SK-N-SH (cell line): ENCODE measurements around the gene EP400. TPM values are rescaled to one million over a fixed set of nuclear protein-coding genes. Genes with fewer than 3 reads are reported as not detected.

Source experiments
- CTCF ChIA-PET: fragments of 300-600, 350-600 bp; formaldehyde crosslinking; extraction: SDS; loops from one replicate; lab custom pipeline; 2021; lab: Yijun Ruan, JAX
- POLR2A ChIA-PET: fragments of 350-600 bp; sonication (Branson Sonifier 250); formaldehyde crosslinking; extraction: SDS; loops from one replicate; lab custom pipeline; 2020; ENCODE audit warnings: antibody characterized with exemption, inconsistent platforms; lab: Yijun Ruan, JAX
- DNase-seq: peaks from one replicate; pipeline ENCODE4 v3.0.0; 2012
- H2AFZ ChIP-seq: fragments of 200-600 bp; sonication (generic); 2 replicates; pipeline ENCODE4 v1.8.1; 2016; ENCODE audit warnings: antibody characterized with exemption, mild to moderate bottlenecking, low read depth
- H3F3A ChIP-seq: fragments of 200-600 bp; sonication (generic); replicated peaks from 2 replicates; pipeline ENCODE3; 2016; ENCODE audit warnings: antibody characterized with exemption, mild to moderate bottlenecking; ENCODE audit not compliant: insufficient read depth
- H3K27ac ChIP-seq, 2 experiments: fragments of 200-500 bp in 1 of 2; fragments of 200-600 bp in 1 of 2; sonication (Bioruptor generic) in 1 of 2; sonication (generic), shearing (Covaris generic) in 1 of 2; 2 replicates each; pipeline versions ENCODE4 v1.5.1 to v1.6.1; 2014 to 2016; ENCODE audit warnings: low read depth in 2 of 2, inconsistent platforms in 1 of 2, low read length in 1 of 2, mild to moderate bottlenecking in 1 of 2, mixed read lengths in 1 of 2
- H3K27me3 ChIP-seq: fragments of 200-600 bp; sonication (generic), shearing (Covaris generic); 2 replicates; pipeline ENCODE4 v1.6.1; 2016; ENCODE audit warnings: mixed run types; ENCODE audit not compliant: insufficient read depth
- H3K36me3 ChIP-seq, 2 experiments: fragments of 200-500 bp in 1 of 2; fragments of 200-600 bp in 1 of 2; sonication (Bioruptor generic) in 1 of 2; sonication (generic) in 1 of 2; replicated peaks in 1 of 2; 2 replicates each; pipeline versions ENCODE3 to v1.5.1; 2014 to 2016; ENCODE audit warnings: low read length in 1 of 2, mild to moderate bottlenecking in 1 of 2; ENCODE audit not compliant: insufficient read depth in 2 of 2, control insufficient read depth in 1 of 2
- H3K4me1 ChIP-seq, 2 experiments: fragments of 200-500 bp in 1 of 2; fragments of 200-600 bp in 1 of 2; sonication (Bioruptor generic) in 1 of 2; sonication (generic), shearing (Covaris generic) in 1 of 2; 2 replicates each; pipeline versions ENCODE4 v1.5.1 to v1.6.1; 2014 to 2016; ENCODE audit warnings: low read depth in 1 of 2, low read length in 1 of 2, mixed run types in 1 of 2; ENCODE audit not compliant: insufficient read depth in 2 of 2, control insufficient read depth in 1 of 2
- H3K4me2 ChIP-seq: fragments of 200-600 bp; sonication (generic), shearing (Covaris generic); 2 replicates; pipeline ENCODE4 v1.6.1; 2017; ENCODE audit warnings: mixed run types
- H3K4me3 ChIP-seq, 2 experiments: fragments of 200-500 bp in 1 of 2; fragments of 200-600 bp in 1 of 2; sonication (Bioruptor generic) in 1 of 2; sonication (generic), shearing (Covaris generic) in 1 of 2; 2 replicates each; pipeline versions ENCODE4 v1.5.1 to v1.8.1; 2014 to 2016; ENCODE audit warnings: low read depth in 2 of 2, inconsistent platforms in 1 of 2, low read length in 1 of 2, mild to moderate bottlenecking in 1 of 2, mixed read lengths in 1 of 2, moderate library complexity in 1 of 2
- H3K79me2 ChIP-seq: fragments of 200-600 bp; sonication (generic); 2 replicates; pipeline ENCODE4 v1.8.1; 2017; ENCODE audit warnings: mild to moderate bottlenecking; ENCODE audit not compliant: insufficient read depth
- H3K9ac ChIP-seq: fragments of 200-600 bp; sonication (generic); 2 replicates; pipeline ENCODE4 v1.6.1; 2017; ENCODE audit warnings: mixed run types
- H3K9me2 ChIP-seq: fragments of 200-600 bp; sonication (generic); 2 replicates; pipeline ENCODE4 v1.6.1; 2017; ENCODE audit warnings: mixed run types
- H3K9me3 ChIP-seq: fragments of 200-600 bp; sonication (generic); 2 replicates; pipeline ENCODE4 v1.6.1; 2017; ENCODE audit warnings: mixed run types, mild to moderate bottlenecking, moderate library complexity
- H4K20me1 ChIP-seq: fragments of 200-600 bp; sonication (generic); 2 replicates; pipeline ENCODE4 v1.6.1; 2017; ENCODE audit warnings: mild to moderate bottlenecking, mixed run types; ENCODE audit not compliant: insufficient read depth
- ELF1 ChIP-seq: IDR thresholded peaks from 2 replicates; pipeline ENCODE4 v1.4.0; 2012
- EP300 ChIP-seq, 2 experiments: IDR thresholded peaks; 2 replicates each; pipeline versions ENCODE4 v1.4.0 to v1.6.1; 2012; ENCODE audit warnings: borderline replicate concordance in 1 of 2, low read depth in 1 of 2, low read length in 1 of 2
- FOXJ3 ChIP-seq: sonication (generic); formaldehyde crosslinking; IDR thresholded peaks from 2 replicates; pipeline ENCODE4 v1.5.1; 2020; ENCODE audit warnings: mild to moderate bottlenecking, missing genetic modification reagents
- JUND ChIP-seq: IDR thresholded peaks from 2 replicates; pipeline ENCODE4 v1.4.0; 2012
- MEF2A ChIP-seq: IDR thresholded peaks from 2 replicates; pipeline ENCODE4 v1.4.0; 2012; ENCODE audit warnings: low read depth, borderline replicate concordance
- MXI1 ChIP-seq: IDR thresholded peaks from 2 replicates; pipeline ENCODE4 v1.6.1; 2012; ENCODE audit warnings: mild to moderate bottlenecking, low read depth, low read length, improper control_type of control experiment
- NRF1 ChIP-seq: IDR thresholded peaks from 2 replicates; pipeline ENCODE4 v1.6.1; 2012; ENCODE audit warnings: low read depth, mild to moderate bottlenecking, low read length
- RAD21 ChIP-seq: IDR thresholded peaks from 2 replicates; pipeline ENCODE4 v1.6.1; 2012; ENCODE audit warnings: mild to moderate bottlenecking, low read length
- RCOR1 ChIP-seq: fragments of 150-350 bp; IDR thresholded peaks from 2 replicates; pipeline ENCODE4 v1.6.1; 2017; ENCODE audit warnings: antibody characterized with exemption, low read length
- SIN3A ChIP-seq: IDR thresholded peaks from 2 replicates; pipeline ENCODE4 v1.6.1; 2012; ENCODE audit warnings: low read depth, mild to moderate bottlenecking, low read length, moderate library complexity, borderline replicate concordance
- SMC3 ChIP-seq: IDR thresholded peaks from 2 replicates; pipeline ENCODE4 v1.6.1; 2012; ENCODE audit warnings: low read depth, low read length, improper control_type of control experiment
- TAF1 ChIP-seq: IDR thresholded peaks from 2 replicates; pipeline ENCODE4 v1.6.1; 2012; ENCODE audit warnings: low read depth, mild to moderate bottlenecking, low read length, moderate library complexity, borderline replicate concordance
- TCF12 ChIP-seq: IDR thresholded peaks from 2 replicates; pipeline ENCODE4 v1.4.0; 2012
- TEAD4 ChIP-seq: IDR thresholded peaks from 2 replicates; pipeline ENCODE4 v1.4.0; 2012; ENCODE audit warnings: mild to moderate bottlenecking, borderline replicate concordance; ENCODE audit not compliant: insufficient read depth
- WGBS: methylation state at CpG from one replicate; pipeline ENCODE4 v1.1.6; 2017; ENCODE audit warnings: low lambda C conversion rate; 5-methylcytosine and 5-hydroxymethylcytosine counted together
- polyA plus RNA-seq, 3 experiments: library from polyadenylated mRNA; depleted of rRNA; stranded (reverse); fragments of >200 nt; gene quantifications; 2 replicates each; pipeline ENCODE4 v1.2.3, GENCODE V29; 2012
- TF ChIP-seq, protein P1 (sequence below): IDR thresholded peaks from 2 replicates; pipeline ENCODE4 v1.4.0; 2012; ENCODE audit warnings: low read depth, borderline replicate concordance
- TF ChIP-seq, protein P2 (sequence below): IDR thresholded peaks from 2 replicates; pipeline ENCODE4; 2012
- TF ChIP-seq, protein P3 (sequence below): fragments of 200-600 bp; sonication (generic); IDR thresholded peaks from 2 replicates; pipeline ENCODE4 v1.6.1; 2017; ENCODE audit warnings: antibody characterized with exemption, mild to moderate bottlenecking, moderate library complexity
- TF ChIP-seq, protein P4 (sequence below): fragments of 150-350 bp; IDR thresholded peaks from 2 replicates; pipeline ENCODE4 v1.6.1; 2016; ENCODE audit warnings: mild to moderate bottlenecking, low read depth, low read length
- TF ChIP-seq, protein P5 (sequence below): fragments of 150-350 bp; IDR thresholded peaks from 2 replicates; pipeline ENCODE4 v1.6.1; 2017; ENCODE audit warnings: antibody characterized with exemption, low read length, low read depth, borderline replicate concordance
- TF ChIP-seq, protein P6 (sequence below): IDR thresholded peaks from 2 replicates; pipeline ENCODE4 v1.4.0; 2012; ENCODE audit warnings: low read depth, borderline replicate concordance

Gene EP400
- polyA plus RNA-seq, 1 of the 3 experiments (the other 2 are of a cell fraction) = 7.0 TPM

DNA sequence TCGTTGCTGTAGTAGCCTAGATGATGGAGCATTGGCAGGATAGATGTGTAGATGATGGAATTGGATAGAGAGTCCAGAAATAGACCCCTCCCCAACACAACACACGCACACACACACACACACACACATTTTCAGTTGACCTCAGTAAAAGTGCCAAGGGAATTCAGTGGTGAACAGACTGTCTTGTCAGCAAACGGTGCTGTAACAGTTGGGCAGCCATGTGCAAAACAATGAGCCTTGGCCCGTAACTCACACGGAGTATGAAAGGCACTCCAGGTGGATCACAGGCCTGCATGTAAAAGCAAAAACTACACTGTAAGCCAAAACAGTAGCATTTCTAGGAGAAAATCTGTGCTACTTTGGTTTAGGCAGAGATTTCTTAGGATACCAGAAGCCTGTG lies 106.6 kb downstream of the EP400 start:
- H3K9me2 ChIP-seq = no peaks in the 10 kb centered on the region

DNA sequence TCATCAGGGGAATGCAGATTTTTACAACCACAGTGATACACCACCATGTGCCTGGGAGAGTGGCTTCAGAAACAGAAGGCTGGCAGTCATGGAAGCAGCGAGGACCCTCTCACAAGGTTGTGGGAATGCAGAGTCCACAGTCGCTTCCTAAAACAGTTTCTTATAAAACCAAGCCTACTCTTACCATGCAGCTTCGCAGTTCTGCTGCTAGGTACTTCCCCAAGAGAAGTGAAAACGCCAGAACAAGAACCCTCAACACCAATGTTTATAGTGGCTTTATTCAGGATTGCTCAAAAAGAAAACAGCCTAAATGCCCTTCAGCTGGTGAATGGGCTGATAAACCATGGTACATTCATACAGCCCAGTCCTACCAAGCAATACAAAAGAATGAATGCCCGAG lies 107.2 kb downstream of the EP400 start:
- peaks cover 42 to 55% of the 10 kb centered on the region in 2 experiments for H3K36me3 ChIP-seq
- H3F3A ChIP-seq = no peaks in the 10 kb centered on the region
- WGBS = 97% methylated on average over 5 of the region's 5 CpGs
- TF ChIP-seq FOXJ3 (CRISPR knock-in tag) (no peak), MEF2A (no peak), NRF1 (no peak)
- TF ChIP-seq, protein P1, sequence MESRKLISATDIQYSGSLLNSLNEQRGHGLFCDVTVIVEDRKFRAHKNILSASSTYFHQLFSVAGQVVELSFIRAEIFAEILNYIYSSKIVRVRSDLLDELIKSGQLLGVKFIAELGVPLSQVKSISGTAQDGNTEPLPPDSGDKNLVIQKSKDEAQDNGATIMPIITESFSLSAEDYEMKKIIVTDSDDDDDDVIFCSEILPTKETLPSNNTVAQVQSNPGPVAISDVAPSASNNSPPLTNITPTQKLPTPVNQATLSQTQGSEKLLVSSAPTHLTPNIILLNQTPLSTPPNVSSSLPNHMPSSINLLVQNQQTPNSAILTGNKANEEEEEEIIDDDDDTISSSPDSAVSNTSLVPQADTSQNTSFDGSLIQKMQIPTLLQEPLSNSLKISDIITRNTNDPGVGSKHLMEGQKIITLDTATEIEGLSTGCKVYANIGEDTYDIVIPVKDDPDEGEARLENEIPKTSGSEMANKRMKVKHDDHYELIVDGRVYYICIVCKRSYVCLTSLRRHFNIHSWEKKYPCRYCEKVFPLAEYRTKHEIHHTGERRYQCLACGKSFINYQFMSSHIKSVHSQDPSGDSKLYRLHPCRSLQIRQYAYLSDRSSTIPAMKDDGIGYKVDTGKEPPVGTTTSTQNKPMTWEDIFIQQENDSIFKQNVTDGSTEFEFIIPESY = no peak
- TF ChIP-seq, protein P2, sequence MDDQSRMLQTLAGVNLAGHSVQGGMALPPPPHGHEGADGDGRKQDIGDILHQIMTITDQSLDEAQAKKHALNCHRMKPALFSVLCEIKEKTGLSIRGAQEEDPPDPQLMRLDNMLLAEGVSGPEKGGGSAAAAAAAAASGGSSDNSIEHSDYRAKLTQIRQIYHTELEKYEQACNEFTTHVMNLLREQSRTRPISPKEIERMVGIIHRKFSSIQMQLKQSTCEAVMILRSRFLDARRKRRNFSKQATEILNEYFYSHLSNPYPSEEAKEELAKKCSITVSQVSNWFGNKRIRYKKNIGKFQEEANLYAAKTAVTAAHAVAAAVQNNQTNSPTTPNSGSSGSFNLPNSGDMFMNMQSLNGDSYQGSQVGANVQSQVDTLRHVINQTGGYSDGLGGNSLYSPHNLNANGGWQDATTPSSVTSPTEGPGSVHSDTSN = no peak
- TF ChIP-seq, protein P3, sequence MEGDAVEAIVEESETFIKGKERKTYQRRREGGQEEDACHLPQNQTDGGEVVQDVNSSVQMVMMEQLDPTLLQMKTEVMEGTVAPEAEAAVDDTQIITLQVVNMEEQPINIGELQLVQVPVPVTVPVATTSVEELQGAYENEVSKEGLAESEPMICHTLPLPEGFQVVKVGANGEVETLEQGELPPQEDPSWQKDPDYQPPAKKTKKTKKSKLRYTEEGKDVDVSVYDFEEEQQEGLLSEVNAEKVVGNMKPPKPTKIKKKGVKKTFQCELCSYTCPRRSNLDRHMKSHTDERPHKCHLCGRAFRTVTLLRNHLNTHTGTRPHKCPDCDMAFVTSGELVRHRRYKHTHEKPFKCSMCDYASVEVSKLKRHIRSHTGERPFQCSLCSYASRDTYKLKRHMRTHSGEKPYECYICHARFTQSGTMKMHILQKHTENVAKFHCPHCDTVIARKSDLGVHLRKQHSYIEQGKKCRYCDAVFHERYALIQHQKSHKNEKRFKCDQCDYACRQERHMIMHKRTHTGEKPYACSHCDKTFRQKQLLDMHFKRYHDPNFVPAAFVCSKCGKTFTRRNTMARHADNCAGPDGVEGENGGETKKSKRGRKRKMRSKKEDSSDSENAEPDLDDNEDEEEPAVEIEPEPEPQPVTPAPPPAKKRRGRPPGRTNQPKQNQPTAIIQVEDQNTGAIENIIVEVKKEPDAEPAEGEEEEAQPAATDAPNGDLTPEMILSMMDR = no peak
- TF ChIP-seq, protein P4, sequence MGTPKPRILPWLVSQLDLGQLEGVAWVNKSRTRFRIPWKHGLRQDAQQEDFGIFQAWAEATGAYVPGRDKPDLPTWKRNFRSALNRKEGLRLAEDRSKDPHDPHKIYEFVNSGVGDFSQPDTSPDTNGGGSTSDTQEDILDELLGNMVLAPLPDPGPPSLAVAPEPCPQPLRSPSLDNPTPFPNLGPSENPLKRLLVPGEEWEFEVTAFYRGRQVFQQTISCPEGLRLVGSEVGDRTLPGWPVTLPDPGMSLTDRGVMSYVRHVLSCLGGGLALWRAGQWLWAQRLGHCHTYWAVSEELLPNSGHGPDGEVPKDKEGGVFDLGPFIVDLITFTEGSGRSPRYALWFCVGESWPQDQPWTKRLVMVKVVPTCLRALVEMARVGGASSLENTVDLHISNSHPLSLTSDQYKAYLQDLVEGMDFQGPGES = no peak

More for the DNA sequence above, 106.6 kb downstream of the EP400 start:
- no peak for DNase-seq
- H3K27me3 ChIP-seq = no peaks in the 10 kb centered on the region
- no peak overlapping the region for H3K4me2 ChIP-seq
- no peaks in the 10 kb centered on the region for H4K20me1 ChIP-seq
- no peaks in the 10 kb centered on the region for H3K4me1 ChIP-seq
- H3K27ac ChIP-seq = no peak overlapping the region
- WGBS = 95% methylated on average over 5 of the region's 5 CpGs
- H3K4me3 ChIP-seq = no peak overlapping the region
- no peak overlapping the region for H3K9ac ChIP-seq
- H2AFZ ChIP-seq = no peak overlapping the region
- H3K9me3 ChIP-seq = no peaks in the 10 kb centered on the region
- H3F3A ChIP-seq = no peaks in the 10 kb centered on the region
- H3K36me3 ChIP-seq = peaks cover 45 to 51% of the 10 kb centered on the region in 2 experiments
- ChIA-PET POLR2A (no interaction called here), CTCF (interaction anchor here (0.9 kb wide), 1 partner anchor 20 kb away, joined by 3 read pairs; no protein-coding TSS in a partner anchor)
- H3K79me2 ChIP-seq = no peaks in the 10 kb centered on the region
- TF ChIP-seq SIN3A (no peak), EP300 (IDR thresholded peaks at IDR 0.05; ENCODE audit: borderline replicate concordance in 1 of 2, low read depth in 1 of 2, low read length in 1 of 2) (no peak), RCOR1 (no peak), FOXJ3 (CRISPR knock-in tag) (no peak), RAD21 (no peak), JUND (no peak), NRF1 (no peak), MXI1 (no peak), ELF1 (no peak), TAF1 (no peak), TCF12 (no peak), SMC3 (no peak), TEAD4 (no peak)
- TF ChIP-seq, protein P5, sequence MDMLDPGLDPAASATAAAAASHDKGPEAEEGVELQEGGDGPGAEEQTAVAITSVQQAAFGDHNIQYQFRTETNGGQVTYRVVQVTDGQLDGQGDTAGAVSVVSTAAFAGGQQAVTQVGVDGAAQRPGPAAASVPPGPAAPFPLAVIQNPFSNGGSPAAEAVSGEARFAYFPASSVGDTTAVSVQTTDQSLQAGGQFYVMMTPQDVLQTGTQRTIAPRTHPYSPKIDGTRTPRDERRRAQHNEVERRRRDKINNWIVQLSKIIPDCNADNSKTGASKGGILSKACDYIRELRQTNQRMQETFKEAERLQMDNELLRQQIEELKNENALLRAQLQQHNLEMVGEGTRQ = no peak
- TF ChIP-seq, protein P6, sequence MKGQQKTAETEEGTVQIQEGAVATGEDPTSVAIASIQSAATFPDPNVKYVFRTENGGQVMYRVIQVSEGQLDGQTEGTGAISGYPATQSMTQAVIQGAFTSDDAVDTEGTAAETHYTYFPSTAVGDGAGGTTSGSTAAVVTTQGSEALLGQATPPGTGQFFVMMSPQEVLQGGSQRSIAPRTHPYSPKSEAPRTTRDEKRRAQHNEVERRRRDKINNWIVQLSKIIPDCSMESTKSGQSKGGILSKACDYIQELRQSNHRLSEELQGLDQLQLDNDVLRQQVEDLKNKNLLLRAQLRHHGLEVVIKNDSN = no peak
- TF ChIP-seq, protein P3 = no peak

More for the DNA sequence above, 107.2 kb downstream of the EP400 start:
- Histone ChIP-seq H4K20me1 (no peaks in the 10 kb centered on the region), H2AFZ (no peak overlapping the region), H3K79me2 (no peaks in the 10 kb centered on the region), H3K27me3 (no peaks in the 10 kb centered on the region), H3K4me3 (no peak overlapping the region), H3K27ac (no peak overlapping the region), H3K9me2 (no peaks in the 10 kb centered on the region), H3K4me1 (no peaks in the 10 kb centered on the region), H3K9ac (no peak overlapping the region), H3K4me2 (no peak overlapping the region), H3K9me3 (no peaks in the 10 kb centered on the region)
- POLR2A ChIA-PET = no interaction called here
- CTCF ChIA-PET = interaction anchor here (0.9 kb wide), 1 partner anchor 19 kb away, joined by 3 read pairs; no protein-coding TSS in a partner anchor
- DNase-seq = no peak
